NCI-H187 treated with DMSO at 0.1 percent for 48 hours (cell line): ENCODE measurements around the gene CDC14A.

Experiments
- DNase-seq: peaks from one replicate; lab custom pipeline; 2025; lab: John Stamatoyannopoulos, UW

The CDC14A gene

DNA sequence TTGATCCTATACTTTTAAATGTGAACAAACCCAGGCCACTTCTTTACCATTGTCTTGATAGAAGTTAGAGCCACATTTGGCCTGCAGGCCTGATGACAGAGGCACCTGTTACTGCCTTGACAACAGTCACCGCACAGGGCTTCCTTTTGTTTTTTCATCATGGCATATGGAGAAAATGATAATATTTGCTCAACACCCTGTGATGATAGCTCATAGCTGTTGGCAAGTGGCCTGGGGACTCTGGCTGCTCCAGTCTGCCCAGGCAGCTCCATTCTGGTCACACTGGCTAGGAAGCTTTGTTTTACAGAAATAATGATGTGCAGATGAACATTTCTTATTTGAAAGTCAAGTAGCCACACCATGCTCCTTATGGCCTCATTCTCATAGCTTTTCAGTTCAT is 96.1 kb downstream of the CDC14A start:
- no peak for DNase-seq

DNA sequence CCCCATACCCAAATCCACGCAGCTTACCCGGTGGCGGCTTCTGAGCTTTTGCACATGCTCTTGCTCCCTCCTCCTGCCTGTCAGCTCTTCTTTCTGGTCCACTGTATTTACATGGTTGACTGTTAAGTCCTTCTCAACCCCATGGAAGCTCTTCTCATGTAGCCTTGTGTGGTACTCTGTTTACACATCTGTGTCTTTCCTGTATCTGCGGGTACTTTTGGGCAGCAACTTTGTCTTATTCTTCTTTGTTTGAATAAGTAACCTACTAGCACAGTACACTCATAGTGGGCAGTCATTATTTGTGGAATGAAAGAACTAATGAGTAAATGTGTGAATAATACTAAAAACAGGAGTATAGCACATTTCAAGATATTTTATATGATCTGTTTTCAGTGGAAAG is 97.2 kb downstream of the CDC14A start:
- DNase-seq = no peak

GRCh38 chr1:100452641-100453040 is 100.3 kb downstream of the CDC14A start:
- DNase-seq = no peak

- DNase-seq = no peak
Measured at GRCh38 chr1:100455478-100456072, 103.3 kb downstream of the CDC14A start.

GRCh38 chr1:100456880-100457279 is 104.6 kb downstream of the CDC14A start:
- no peak for DNase-seq

DNA sequence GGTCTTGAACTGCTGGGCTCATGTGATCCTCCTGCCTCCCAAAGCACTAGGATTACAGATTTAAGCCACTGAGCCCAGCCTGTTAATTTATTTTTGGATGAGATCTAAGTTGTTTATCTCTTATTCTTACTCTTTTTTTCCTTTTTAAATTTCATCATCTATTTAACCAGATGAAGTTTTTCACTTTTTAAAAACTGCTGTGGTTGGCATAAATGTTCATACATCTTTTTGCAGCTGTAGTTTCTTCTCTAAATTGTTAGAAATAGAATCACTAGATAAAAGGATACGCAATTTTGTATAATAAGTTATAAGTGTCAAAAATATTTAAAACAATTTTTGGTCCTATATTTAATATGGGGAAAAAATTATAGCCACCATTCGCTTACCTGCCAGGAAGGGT is 105.4 kb downstream of the CDC14A start:
- DNase-seq = no peak

- no peak for DNase-seq
Measured at GRCh38 chr1:100458661-100459357, 106.5 kb downstream of the CDC14A start.

DNA sequence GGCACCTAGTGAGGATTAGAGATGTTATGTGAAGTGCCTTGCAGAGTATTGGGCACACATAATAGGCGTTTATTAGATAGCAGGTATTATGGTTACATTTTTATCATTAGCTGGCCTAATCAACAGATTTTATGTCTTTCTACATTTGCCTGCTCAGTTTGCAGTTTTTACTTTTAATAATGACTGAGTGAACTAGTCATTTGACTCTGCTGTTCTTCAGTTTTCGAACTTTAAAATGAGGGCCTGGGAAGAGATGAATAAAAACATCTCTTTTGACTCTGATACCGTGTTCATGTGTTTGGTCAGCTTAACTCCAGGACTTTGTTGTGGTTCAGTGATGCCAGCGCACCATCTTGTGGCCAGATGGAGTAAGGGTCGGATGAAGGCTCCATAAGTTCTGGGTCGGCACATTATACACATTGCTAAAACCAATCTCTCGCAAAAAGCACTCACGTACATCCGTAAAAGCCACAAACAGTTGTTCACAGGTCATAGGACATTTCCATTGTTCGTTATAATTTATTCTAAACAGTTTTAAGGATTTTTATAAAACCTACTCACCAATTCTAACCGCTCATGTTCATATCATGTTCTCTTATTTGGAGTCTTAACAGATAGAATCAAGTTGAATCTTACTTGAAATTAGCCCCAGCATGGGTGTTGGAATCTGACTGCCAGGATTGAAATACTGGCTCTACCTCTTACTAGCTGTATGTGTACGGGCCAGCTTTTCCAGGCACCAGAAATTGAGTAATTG is 107.2 kb downstream of the CDC14A start:
- peak; percentile 37 for DNase-seq

DNA sequence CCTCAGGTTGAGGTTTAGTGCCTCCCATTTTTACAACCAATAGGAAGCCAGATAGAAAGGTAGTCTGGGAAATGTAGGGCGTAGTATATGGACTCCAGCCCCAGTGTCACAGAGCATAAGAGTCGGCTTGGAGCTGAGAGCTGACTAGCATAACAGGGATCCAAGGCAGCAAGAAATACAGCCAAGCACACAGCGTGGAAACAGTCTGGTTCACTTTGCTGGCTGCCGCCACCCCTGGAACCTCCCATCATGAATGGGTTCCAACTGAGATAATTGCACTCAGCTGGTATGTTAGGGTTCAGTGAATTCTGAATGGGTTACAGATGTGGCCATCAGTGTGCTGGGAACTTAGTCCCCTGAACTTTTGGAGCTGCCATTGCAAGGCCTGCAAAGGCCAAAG is 108.9 kb downstream of the CDC14A start:
- DNase-seq = no peak

DNA sequence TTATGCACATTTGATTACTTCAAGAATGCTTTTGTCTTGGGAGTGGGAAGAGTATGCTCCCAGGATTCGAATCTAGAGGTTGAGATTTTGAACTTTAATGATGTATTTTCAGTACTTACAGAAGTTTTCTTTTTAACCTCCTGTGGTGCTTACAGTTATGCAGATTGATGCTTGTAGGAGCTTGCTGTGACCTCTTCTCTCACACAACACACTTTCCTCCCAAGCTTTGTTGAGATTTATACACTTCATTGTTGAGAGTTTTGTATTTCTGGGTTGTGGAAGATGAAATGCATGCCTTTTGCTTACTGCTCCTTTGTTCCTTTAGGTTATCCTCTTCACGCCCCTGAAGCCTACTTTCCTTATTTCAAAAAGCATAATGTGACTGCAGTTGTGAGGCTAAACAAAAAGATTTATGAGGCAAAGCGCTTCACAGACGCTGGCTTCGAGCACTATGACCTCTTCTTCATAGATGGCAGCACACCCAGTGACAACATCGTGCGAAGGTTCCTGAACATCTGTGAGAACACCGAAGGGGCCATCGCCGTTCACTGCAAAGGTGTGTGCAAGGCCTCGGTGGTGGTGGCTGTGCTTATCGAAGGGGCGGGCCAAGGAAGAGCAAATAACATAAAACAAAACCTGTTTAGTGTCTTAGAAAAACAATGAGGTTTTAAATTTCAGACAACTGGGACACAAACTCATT is 110.2 kb downstream of the CDC14A start:
- DNase-seq = no peak

GRCh38 chr1:100463791-100464424 is 111.6 kb downstream of the CDC14A start:
- no peak for DNase-seq

DNA sequence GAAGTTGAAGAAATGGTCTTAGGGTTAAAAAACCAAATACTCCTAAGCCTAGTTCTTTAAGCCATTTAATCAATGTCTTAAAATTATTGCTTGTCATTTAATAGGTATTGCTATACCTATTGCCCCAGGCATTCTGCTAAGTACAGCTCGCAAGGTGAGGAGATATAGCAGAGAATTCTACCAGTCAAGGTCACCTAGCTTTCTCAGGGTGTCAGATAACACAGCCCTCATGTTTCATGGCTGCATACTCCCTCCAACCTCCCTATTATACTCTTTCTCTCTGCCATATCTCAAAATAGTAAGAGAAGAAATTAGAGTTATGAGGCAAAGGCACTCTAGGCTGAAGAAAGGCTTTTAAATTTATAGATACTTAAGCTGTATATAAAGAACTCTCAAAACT is 117.3 kb downstream of the CDC14A start:
- no peak for DNase-seq

DNA sequence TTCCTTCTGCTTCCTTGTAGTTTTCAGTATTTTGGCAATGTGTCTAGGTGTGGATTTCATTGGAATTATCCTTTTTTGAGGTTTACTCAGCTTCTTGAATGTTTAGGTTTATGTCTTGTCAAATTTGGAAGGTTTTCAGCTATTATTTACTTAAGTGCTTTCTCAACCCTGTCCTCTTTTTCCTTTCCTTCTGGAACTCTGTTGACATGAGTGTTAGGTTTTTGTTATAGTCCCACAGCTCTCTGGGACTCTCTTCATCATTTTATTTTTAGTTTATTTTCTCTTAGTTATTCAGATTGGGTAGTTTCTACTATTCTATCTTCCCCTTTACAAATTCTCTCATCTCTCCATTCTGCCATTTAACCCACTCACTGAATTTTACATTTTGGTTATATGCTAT is 122.5 kb downstream of the CDC14A start:
- DNase-seq = no peak

- DNase-seq = no peak
Measured at GRCh38 chr1:100476735-100477290, 124.5 kb downstream of the CDC14A start.

DNA sequence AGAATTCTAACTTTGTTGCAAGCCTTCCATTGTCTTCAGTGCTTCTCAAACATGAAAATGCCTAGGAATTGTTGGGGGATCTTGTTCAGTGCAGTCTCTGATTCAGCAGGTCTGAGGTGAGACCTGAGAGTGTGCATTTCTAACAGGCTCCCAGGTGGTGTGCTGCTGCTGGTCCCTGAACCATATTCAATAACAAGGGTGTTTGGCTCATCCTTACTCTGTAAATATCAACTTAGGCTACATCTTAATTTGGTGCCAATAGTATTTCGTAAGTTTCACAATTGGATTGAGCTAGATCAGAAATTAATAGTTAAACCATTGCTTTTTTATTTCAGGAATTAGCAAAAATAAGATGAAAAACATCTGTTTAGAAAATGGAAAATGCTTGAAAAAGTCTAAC is 126.5 kb downstream of the CDC14A start:
- DNase-seq = no peak

DNA sequence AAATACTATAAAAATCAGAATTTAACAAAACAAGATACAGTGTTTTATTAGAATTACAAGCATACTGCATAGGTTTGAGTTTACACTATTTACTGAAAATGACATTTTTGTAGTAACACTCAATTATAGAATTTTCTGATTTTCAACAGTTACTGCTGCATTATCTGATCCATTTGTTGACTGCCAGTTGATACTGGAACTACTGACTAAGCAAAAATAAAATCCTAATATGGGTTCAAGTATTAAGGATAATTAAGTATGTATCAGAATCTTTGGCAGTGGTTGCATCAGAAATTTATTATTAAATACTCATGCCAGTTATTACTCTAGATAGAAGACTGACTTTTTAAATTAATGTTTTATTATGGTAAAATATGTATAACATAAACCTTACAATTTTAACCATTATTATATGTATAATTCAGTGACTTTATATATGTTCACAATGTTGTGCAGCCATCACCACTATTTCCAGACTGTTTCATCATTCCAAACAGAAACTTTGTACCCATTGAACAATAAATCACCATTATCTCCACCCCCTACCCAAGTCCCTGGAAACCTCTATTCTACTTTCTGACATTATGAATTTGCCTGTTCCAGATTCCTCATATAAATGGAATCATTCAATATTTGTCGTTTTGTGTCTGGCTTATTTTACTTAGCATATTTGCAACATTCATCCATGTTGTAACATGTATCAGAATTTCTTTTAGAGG is 127.5 kb downstream of the CDC14A start:
- DNase-seq = no peak

GRCh38 chr1:100481303-100481702 is 129.0 kb downstream of the CDC14A start:
- no peak for DNase-seq

DNA sequence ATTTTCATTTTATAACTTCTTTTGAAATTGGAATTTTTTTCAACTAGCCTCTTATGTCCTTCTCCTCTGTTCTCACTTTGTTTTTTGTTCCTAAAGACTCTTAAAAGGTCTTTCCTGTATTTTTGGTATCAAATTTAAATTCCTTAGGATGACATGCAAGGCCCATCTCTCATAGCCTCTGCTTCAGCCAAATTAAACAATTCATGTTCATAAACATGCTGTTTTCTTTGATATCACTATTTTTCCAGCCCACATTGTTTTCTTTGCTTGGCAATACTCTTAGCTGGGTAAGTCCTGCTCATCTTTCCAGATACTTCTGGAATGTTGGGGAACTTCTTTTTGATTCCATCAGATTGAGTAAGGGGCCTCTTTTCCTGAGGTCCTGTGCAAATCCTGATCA is 129.9 kb downstream of the CDC14A start:
- no peak for DNase-seq

- no peak for DNase-seq
Measured at GRCh38 chr1:100482748-100483147, 130.4 kb downstream of the CDC14A start.

DNA sequence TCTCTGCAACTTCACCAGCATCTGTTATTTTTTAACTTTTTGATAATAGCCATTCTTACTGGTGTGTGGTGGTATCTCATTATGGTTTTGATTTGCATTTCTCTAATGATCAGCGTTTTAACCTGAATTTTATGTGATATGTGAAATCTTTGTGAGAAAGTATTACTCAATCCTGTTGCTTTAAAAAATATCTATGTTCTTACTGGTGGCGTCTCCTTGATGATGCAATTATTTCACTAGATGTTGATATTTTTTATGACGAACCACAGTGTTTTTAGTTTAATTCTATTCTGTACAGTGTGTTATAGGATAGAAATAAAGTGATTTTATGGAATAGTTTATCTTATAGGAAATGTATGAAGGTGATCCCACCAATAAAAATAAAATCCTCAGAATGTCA is 130.9 kb downstream of the CDC14A start:
- no peak for DNase-seq

- DNase-seq = no peak
Measured at GRCh38 chr1:100485855-100486258, 133.6 kb downstream of the CDC14A start.
